Epithelial cell of umbilical artery (primary cell): ENCODE measurements around the gene VPS13C. TPM values are rescaled to one million over a fixed set of nuclear protein-coding genes. Genes with fewer than 3 reads are reported as not detected.

Experiments
- total RNA-seq: library from RNA; depleted of rRNA; stranded (reverse); fragments of >200 nt; gene quantifications from 2 replicates; pipeline ENCODE4 v1.2.3, GENCODE V29; 2014

Gene VPS13C, protein sequence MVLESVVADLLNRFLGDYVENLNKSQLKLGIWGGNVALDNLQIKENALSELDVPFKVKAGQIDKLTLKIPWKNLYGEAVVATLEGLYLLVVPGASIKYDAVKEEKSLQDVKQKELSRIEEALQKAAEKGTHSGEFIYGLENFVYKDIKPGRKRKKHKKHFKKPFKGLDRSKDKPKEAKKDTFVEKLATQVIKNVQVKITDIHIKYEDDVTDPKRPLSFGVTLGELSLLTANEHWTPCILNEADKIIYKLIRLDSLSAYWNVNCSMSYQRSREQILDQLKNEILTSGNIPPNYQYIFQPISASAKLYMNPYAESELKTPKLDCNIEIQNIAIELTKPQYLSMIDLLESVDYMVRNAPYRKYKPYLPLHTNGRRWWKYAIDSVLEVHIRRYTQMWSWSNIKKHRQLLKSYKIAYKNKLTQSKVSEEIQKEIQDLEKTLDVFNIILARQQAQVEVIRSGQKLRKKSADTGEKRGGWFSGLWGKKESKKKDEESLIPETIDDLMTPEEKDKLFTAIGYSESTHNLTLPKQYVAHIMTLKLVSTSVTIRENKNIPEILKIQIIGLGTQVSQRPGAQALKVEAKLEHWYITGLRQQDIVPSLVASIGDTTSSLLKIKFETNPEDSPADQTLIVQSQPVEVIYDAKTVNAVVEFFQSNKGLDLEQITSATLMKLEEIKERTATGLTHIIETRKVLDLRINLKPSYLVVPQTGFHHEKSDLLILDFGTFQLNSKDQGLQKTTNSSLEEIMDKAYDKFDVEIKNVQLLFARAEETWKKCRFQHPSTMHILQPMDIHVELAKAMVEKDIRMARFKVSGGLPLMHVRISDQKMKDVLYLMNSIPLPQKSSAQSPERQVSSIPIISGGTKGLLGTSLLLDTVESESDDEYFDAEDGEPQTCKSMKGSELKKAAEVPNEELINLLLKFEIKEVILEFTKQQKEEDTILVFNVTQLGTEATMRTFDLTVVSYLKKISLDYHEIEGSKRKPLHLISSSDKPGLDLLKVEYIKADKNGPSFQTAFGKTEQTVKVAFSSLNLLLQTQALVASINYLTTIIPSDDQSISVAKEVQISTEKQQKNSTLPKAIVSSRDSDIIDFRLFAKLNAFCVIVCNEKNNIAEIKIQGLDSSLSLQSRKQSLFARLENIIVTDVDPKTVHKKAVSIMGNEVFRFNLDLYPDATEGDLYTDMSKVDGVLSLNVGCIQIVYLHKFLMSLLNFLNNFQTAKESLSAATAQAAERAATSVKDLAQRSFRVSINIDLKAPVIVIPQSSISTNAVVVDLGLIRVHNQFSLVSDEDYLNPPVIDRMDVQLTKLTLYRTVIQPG (N-terminal part only)
- total RNA-seq, result 95.1 and 104 TPM in 2 replicates

DNA sequence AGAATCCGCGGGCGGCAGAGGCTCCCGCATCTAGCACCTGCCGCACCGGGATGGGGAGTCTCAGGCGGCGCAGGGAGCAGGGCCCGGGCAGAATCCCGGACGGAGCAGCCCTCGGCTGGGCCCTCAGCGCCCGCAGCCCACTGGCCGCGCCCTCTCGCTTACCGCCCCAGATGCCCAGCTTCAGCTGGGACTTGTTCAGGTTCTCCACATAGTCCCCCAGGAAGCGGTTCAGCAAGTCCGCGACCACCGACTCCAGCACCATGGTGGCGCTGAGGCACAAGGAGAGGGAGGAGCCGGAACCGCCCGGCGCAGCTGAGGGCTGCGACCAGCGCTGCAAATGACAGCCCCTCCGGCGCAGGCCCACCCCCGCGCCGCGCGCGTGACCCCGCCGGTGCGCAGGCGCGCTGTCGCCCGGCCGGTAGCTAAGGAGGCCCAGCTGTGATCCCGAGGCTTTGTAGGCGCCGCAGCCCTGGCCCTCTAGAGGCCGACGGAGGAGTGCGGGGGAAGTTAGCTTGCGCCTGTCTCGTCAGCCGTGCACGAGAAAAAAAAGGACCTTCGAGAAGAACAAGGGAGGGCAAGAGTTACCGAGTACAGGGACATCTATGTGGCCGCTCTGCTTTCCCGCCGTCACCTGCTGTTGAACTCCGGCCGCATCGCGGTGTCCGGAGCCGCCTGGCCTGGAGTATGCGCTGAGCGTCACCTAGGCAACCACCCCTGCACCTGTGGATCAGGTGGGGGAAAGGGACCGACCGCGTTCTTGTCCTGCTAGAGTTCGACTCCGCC lies at the start of gene VPS13C:
Gene VPS13C (minus strand): TSS at position 335 of the 783 bp plus-strand sequence. CDS start 73 bp downstream, at position 262.

DNA sequence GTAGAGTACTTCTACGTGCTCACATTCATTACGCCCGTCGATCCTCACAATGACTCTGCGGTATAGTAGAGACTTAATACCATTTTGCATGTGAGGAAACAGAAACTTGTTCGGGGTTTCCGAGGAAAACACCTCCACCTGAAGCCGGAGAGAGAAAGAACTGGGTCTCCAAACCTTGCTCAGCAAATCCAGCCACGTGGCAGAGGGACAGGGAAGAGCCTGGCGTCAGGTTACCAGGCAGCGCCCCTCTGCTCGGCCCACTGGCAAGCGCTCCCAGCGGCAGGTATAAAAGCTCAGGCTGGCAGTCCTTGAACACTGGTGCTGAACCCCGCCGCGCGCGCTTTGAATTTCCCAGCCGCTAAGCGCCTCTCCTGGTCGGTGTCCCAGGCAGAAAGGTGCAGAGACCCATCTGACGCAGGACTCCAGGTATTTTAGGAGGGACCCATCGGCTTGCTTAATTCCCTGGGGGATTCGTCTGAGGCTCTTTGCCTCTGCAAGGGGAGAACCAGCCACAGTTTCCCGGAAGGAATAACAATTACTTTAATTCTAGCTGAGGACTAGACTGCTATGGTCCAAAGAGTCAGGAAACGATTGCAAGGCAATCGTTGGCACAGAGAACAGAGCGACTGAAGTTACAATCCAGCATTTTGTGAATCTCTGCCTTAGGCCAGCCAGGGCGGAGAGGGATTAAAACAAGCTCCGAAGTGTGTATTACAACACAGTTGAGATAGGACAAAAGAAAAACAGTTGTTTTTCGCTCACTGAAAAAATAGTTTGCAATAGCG lies 6.6 kb upstream of the VPS13C start, which contains the start of gene C2CD4A:
Gene C2CD4A (plus strand): TSS at position 315 of the 785 bp plus-strand sequence. CDS start 637 bp downstream, outside the sequence.

Other genes starting within 250 kb of the VPS13C start
- gene C2CD4A, start 6.5 kb upstream of the VPS13C start, total RNA-seq, result 4.2 and 5.2 TPM in 2 replicates
- gene C2CD4B, start 104.8 kb upstream of the VPS13C start, total RNA-seq, result 65.3 and 94.7 TPM in 2 replicates